ENCODE measurements around the gene ALOX5.

DNA sequence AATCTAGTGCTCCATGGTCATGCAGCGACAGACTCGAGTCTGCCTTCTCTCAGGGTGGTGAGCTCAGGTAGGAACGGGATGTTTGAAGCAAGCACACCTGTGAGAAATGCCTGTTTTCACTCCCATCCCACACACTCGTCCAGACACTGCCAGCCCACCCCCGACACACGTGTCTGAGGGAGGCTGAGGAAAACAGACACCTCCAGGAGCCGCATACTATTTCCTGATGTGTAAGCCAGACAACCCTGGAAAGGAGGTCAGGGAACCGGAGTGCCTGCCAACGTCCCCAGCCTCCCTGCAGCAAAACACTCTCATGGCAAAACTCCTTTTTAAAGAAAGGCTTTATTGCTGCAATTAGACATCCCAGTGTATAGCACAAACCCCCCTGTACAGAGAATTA is 80.2 kb downstream of the ALOX5 start:
- TF ChIP-seq, protein P1, sequence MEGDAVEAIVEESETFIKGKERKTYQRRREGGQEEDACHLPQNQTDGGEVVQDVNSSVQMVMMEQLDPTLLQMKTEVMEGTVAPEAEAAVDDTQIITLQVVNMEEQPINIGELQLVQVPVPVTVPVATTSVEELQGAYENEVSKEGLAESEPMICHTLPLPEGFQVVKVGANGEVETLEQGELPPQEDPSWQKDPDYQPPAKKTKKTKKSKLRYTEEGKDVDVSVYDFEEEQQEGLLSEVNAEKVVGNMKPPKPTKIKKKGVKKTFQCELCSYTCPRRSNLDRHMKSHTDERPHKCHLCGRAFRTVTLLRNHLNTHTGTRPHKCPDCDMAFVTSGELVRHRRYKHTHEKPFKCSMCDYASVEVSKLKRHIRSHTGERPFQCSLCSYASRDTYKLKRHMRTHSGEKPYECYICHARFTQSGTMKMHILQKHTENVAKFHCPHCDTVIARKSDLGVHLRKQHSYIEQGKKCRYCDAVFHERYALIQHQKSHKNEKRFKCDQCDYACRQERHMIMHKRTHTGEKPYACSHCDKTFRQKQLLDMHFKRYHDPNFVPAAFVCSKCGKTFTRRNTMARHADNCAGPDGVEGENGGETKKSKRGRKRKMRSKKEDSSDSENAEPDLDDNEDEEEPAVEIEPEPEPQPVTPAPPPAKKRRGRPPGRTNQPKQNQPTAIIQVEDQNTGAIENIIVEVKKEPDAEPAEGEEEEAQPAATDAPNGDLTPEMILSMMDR (IDR thresholded peaks at IDR 0.05; ENCODE audit: low read length) = no peak
- TF ChIP-seq EZH2 (optimal IDR thresholded peaks at IDR 0.05; ENCODE audit: low read depth, low read length) = no peak
- no peak for TF ChIP-seq EZH2phosphoT487 (IDR thresholded peaks at IDR 0.05; ENCODE audit: low read length)
